Stimulated activated CD8-positive, alpha-beta memory T cell treated with anti-CD3 and anti-CD28 coated beads, Interleukin-4, amount 100 ng/mL, for 1 hour (primary cell): ENCODE measurements around the gene NOLC1.

Experiments
- DNase-seq, 2 donors: peaks; one replicate each; pipeline ENCODE4 v3.0.0-alpha.2; 2020; ENCODE audit warnings: low read depth in 2 of 2, low spot score in 1 of 2

NOLC1 gene

GRCh38 chr10:102121739-102122372 lies 30.3 kb upstream of the NOLC1 start:
- no peak for DNase-seq

GRCh38 chr10:102122450-102122849 lies 29.7 kb upstream of the NOLC1 start:
- no peak for DNase-seq

- DNase-seq: no peak
Observed at GRCh38 chr10:102123223-102123622, 29.0 kb upstream of the NOLC1 start.

GRCh38 chr10:102131286-102132170 lies 20.7 kb upstream of the NOLC1 start:
- no peak for DNase-seq

GRCh38 chr10:102132193-102132562 lies 20.0 kb upstream of the NOLC1 start:
- DNase-seq: no peak

- peak; percentile 88 to 93 for DNase-seq
Observed at GRCh38 chr10:102132563-102133372, 19.4 kb upstream of the NOLC1 start, which contains the start of gene PPRC1. Gene PPRC1, plus strand, starts transcription at chr10:102133040. Its CDS starts 29 bp downstream, at chr10:102133069.

GRCh38 chr10:102133373-102134195 lies 18.6 kb upstream of the NOLC1 start:
- no peak for DNase-seq

GRCh38 chr10:102134416-102134815 lies 17.8 kb upstream of the NOLC1 start:
- no peak for DNase-seq

- no peak for DNase-seq
Observed at GRCh38 chr10:102135956-102136526, 16.1 kb upstream of the NOLC1 start.

- no peak for DNase-seq
Observed at GRCh38 chr10:102139281-102140110, 12.7 kb upstream of the NOLC1 start.

GRCh38 chr10:102140218-102140617 lies 12.0 kb upstream of the NOLC1 start:
- no peak for DNase-seq

GRCh38 chr10:102140913-102141540 lies 11.2 kb upstream of the NOLC1 start:
- DNase-seq: no peak

GRCh38 chr10:102141583-102142107 lies 10.5 kb upstream of the NOLC1 start:
- no peak for DNase-seq

GRCh38 chr10:102146971-102147428 lies 5.2 kb upstream of the NOLC1 start:
- no peak for DNase-seq

GRCh38 chr10:102147561-102147960 lies 4.6 kb upstream of the NOLC1 start:
- DNase-seq: no peak

- no peak for DNase-seq
Observed at GRCh38 chr10:102148275-102148674, 3.9 kb upstream of the NOLC1 start.

GRCh38 chr10:102150970-102151773 lies 1.0 kb upstream of the NOLC1 start:
- DNase-seq: no peak

- DNase-seq: peak in 1 of 2 donors; percentile 14
Observed at GRCh38 chr10:102152545-102152890, 329 bp downstream of the NOLC1 start.
